SK-N-SH treated with all-trans-retinoic acid at 6 μM for 48 hours (cell line): ENCODE measurements around the gene DAGLA.

Source experiments
- ATAC-seq: fragments of 200-7000 bp; cut with Tn5 transposase; 3 replicates; pipeline ENCODE4 v1.9.1; 2020; ENCODE audit warnings: mild to moderate bottlenecking, moderate library complexity
- ARNTL ChIP-seq: fragments of 450-650 bp; formaldehyde crosslinking; IDR thresholded peaks from 2 replicates; pipeline ENCODE4 v1.5.0; 2020; ENCODE audit warnings: low read depth, mild to moderate bottlenecking, moderate library complexity, borderline replicate concordance
- CSDC2 ChIP-seq: fragments of 250-450 bp; sonication (Bioruptor Pico); IDR thresholded peaks from 2 replicates; pipeline ENCODE4 v1.5.0; 2020; ENCODE audit warnings: mild to moderate bottlenecking, moderate library complexity
- ESRRG ChIP-seq: fragments of 250-450 bp; sonication (Bioruptor Pico); IDR thresholded peaks from 2 replicates; pipeline ENCODE4 v1.6.1; 2021; ENCODE audit warnings: mild to moderate bottlenecking
- GLIS3 ChIP-seq: fragments of 250-450 bp; sonication (Bioruptor Pico); IDR thresholded peaks from 2 replicates; pipeline ENCODE4 v1.5.0; 2020; ENCODE audit warnings: mild to moderate bottlenecking, moderate library complexity
- ISL1 ChIP-seq: fragments of 250-450 bp; sonication (Bioruptor Pico); IDR thresholded peaks from 2 replicates; pipeline ENCODE4 v2.1.2; 2022; ENCODE audit warnings: mild to moderate bottlenecking, moderate library complexity
- OSR1 ChIP-seq: fragments of 250-450 bp; sonication (Bioruptor Pico); IDR thresholded peaks from 2 replicates; pipeline ENCODE4 v1.8.0; 2022; ENCODE audit warnings: moderate library complexity, mild to moderate bottlenecking, inconsistent platforms
- PATZ1 ChIP-seq: fragments of 250-450 bp; sonication (Bioruptor Pico); IDR thresholded peaks from 2 replicates; pipeline ENCODE4 v1.8.0; 2020; ENCODE audit warnings: mild to moderate bottlenecking, moderate library complexity, borderline replicate concordance
- PPARA ChIP-seq: fragments of 250-450 bp; sonication (Bioruptor Pico); IDR thresholded peaks from 2 replicates; pipeline ENCODE4 v1.5.0; 2020; ENCODE audit warnings: mild to moderate bottlenecking, borderline replicate concordance
- RARB ChIP-seq: fragments of 250-450 bp; sonication (Bioruptor Pico); IDR thresholded peaks from 2 replicates; pipeline ENCODE4 v1.8.0; 2021; ENCODE audit warnings: mild to moderate bottlenecking, moderate library complexity
- SNAI2 ChIP-seq: fragments of 250-450 bp; sonication (Bioruptor Pico); IDR thresholded peaks from 2 replicates; pipeline ENCODE4 v1.5.0; 2020; ENCODE audit warnings: mild to moderate bottlenecking, moderate library complexity
- TCF4 ChIP-seq: fragments of 250-450 bp; sonication (Bioruptor Pico); IDR thresholded peaks from 2 replicates; pipeline ENCODE4 v1.8.0; 2021; ENCODE audit warnings: mild to moderate bottlenecking, moderate library complexity, borderline replicate concordance
- TOX ChIP-seq: fragments of 250-450 bp; sonication (Bioruptor Pico); IDR thresholded peaks from 2 replicates; pipeline ENCODE4 v1.8.0; 2021; ENCODE audit warnings: mild to moderate bottlenecking, moderate library complexity, borderline replicate concordance
- ZC3H10 ChIP-seq: fragments of 250-450 bp; sonication (Bioruptor Pico); IDR thresholded peaks from 2 replicates; pipeline ENCODE4 v1.5.1; 2021; ENCODE audit warnings: mild to moderate bottlenecking, moderate library complexity
- ZFP30 ChIP-seq: fragments of 450-650 bp; formaldehyde crosslinking; IDR thresholded peaks from 2 replicates; pipeline ENCODE4 v1.5.0; 2022; ENCODE audit warnings: mild to moderate bottlenecking, moderate library complexity
- ZNF565 ChIP-seq: fragments of 450-650 bp; formaldehyde crosslinking; conservative IDR thresholded peaks from 2 replicates; pipeline ENCODE4 v1.5.0; 2020; ENCODE audit warnings: low read depth, mild to moderate bottlenecking, moderate library complexity
- ZNF70 ChIP-seq: fragments of 450-650 bp; formaldehyde crosslinking; IDR thresholded peaks from 2 replicates; pipeline ENCODE4 v1.5.0; 2020; ENCODE audit warnings: mild to moderate bottlenecking, moderate library complexity
- ZNF8 ChIP-seq: fragments of 450-650 bp; formaldehyde crosslinking; IDR thresholded peaks from 2 replicates; pipeline ENCODE4 v1.5.0; 2020; ENCODE audit warnings: mild to moderate bottlenecking, moderate library complexity
- TF ChIP-seq, protein P1 (sequence below): fragments of 250-450 bp; sonication (Bioruptor Pico); IDR thresholded peaks from 2 replicates; pipeline ENCODE4 v1.8.0; 2021; ENCODE audit warnings: low read depth, mild to moderate bottlenecking, moderate library complexity, borderline replicate concordance
- TF ChIP-seq, protein P2 (sequence below): fragments of 250-450 bp; sonication (Bioruptor Pico); IDR thresholded peaks from 2 replicates; pipeline ENCODE4 v1.5.0; 2020; ENCODE audit warnings: mild to moderate bottlenecking, moderate library complexity
- TF ChIP-seq, protein P3 (sequence below): fragments of 250-450 bp; sonication (Bioruptor Pico); IDR thresholded peaks from 2 replicates; pipeline ENCODE4 v1.5.1; 2020; ENCODE audit warnings: low read depth, mild to moderate bottlenecking, moderate library complexity

The DAGLA gene

GRCh38 chr11:61781585-61781984 is 101.4 kb downstream of the DAGLA start:
- no peak for ATAC-seq
- TF ChIP-seq RARB (CRISPR knock-in tag) (no peak), ZC3H10 (CRISPR knock-in tag) (no peak), ISL1 (CRISPR knock-in tag) (no peak), OSR1 (no peak), GLIS3 (CRISPR knock-in tag) (no peak), SNAI2 (CRISPR knock-in tag) (no peak), CSDC2 (CRISPR knock-in tag) (no peak), ZNF70 (CRISPR knock-in tag) (no peak), PPARA (CRISPR knock-in tag) (no peak), ARNTL (CRISPR knock-in tag) (no peak), ZNF565 (no peak), ZFP30 (CRISPR knock-in tag) (no peak), ESRRG (CRISPR knock-in tag) (no peak), TOX (CRISPR knock-in tag) (no peak)
- TF ChIP-seq, protein P1, sequence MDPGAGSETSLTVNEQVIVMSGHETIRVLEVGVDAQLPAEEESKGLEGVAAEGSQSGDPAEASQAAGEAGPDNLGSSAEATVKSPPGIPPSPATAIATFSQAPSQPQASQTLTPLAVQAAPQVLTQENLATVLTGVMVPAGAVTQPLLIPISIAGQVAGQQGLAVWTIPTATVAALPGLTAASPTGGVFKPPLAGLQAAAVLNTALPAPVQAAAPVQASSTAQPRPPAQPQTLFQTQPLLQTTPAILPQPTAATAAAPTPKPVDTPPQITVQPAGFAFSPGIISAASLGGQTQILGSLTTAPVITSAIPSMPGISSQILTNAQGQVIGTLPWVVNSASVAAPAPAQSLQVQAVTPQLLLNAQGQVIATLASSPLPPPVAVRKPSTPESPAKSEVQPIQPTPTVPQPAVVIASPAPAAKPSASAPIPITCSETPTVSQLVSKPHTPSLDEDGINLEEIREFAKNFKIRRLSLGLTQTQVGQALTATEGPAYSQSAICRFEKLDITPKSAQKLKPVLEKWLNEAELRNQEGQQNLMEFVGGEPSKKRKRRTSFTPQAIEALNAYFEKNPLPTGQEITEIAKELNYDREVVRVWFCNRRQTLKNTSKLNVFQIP (CRISPR knock-in tag): no peak
- TF ChIP-seq, protein P2, sequence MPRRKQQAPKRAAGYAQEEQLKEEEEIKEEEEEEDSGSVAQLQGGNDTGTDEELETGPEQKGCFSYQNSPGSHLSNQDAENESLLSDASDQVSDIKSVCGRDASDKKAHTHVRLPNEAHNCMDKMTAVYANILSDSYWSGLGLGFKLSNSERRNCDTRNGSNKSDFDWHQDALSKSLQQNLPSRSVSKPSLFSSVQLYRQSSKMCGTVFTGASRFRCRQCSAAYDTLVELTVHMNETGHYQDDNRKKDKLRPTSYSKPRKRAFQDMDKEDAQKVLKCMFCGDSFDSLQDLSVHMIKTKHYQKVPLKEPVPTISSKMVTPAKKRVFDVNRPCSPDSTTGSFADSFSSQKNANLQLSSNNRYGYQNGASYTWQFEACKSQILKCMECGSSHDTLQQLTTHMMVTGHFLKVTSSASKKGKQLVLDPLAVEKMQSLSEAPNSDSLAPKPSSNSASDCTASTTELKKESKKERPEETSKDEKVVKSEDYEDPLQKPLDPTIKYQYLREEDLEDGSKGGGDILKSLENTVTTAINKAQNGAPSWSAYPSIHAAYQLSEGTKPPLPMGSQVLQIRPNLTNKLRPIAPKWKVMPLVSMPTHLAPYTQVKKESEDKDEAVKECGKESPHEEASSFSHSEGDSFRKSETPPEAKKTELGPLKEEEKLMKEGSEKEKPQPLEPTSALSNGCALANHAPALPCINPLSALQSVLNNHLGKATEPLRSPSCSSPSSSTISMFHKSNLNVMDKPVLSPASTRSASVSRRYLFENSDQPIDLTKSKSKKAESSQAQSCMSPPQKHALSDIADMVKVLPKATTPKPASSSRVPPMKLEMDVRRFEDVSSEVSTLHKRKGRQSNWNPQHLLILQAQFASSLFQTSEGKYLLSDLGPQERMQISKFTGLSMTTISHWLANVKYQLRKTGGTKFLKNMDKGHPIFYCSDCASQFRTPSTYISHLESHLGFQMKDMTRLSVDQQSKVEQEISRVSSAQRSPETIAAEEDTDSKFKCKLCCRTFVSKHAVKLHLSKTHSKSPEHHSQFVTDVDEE (CRISPR knock-in tag): no peak
- TF ChIP-seq, protein P3, sequence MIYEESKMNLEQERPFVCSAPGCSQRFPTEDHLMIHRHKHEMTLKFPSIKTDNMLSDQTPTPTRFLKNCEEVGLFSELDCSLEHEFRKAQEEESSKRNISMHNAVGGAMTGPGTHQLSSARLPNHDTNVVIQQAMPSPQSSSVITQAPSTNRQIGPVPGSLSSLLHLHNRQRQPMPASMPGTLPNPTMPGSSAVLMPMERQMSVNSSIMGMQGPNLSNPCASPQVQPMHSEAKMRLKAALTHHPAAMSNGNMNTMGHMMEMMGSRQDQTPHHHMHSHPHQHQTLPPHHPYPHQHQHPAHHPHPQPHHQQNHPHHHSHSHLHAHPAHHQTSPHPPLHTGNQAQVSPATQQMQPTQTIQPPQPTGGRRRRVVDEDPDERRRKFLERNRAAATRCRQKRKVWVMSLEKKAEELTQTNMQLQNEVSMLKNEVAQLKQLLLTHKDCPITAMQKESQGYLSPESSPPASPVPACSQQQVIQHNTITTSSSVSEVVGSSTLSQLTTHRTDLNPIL (CRISPR knock-in tag): no peak

DNA sequence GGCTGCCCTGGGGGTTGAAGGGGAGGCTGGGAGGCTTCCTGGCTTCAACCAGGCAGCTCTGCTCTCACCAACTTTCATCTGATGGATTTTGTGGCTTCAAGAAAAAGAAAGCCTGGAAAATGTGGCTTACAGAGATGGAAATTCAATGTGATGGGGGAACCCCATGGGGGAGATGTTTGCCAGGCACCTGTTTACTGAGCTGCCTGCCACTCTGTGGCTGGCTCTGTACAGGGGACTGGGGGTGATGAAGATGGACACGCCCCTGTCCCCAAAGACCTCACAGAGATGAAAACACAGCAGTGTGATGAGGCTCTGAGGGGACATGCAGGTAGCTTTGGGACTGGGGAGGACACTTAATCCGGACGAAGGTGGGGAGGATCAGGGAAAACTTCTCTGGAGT is 102.1 kb downstream of the DAGLA start:
- TF ChIP-seq TOX (CRISPR knock-in tag) (no peak), RARB (CRISPR knock-in tag) (no peak), ZNF8 (CRISPR knock-in tag) (no peak)
- TF ChIP-seq, protein P2 (CRISPR knock-in tag): no peak
- TF ChIP-seq, protein P3 (CRISPR knock-in tag): no peak
- no peak for ATAC-seq

DNA sequence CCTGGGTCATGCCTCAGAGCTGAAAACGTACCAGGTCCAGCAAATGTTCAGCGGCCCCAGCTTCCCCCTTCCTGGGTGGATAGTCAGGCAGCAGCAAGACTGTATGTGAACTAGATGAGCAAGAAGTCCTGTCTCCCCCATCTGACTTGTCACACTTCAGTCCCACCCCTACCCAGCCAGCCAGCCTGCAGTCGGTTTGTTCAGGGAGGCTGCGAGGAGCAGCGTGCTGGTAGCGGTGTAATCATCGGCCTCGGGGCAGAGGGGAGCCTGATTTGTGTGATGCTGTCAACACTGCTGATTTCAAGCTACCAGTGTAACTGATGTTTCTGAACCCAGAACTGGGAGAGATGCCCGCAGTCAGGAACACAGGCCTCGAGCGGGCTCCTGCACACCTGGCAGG is 102.7 kb downstream of the DAGLA start:
- no peak for TF ChIP-seq CSDC2 (CRISPR knock-in tag)
- TF ChIP-seq PATZ1 (CRISPR knock-in tag): no peak
- no peak for TF ChIP-seq ZC3H10 (CRISPR knock-in tag)
- TF ChIP-seq ESRRG (CRISPR knock-in tag): no peak
- no peak for TF ChIP-seq TCF4 (CRISPR knock-in tag)
- no peak for TF ChIP-seq TOX (CRISPR knock-in tag)
- TF ChIP-seq, protein P3 (CRISPR knock-in tag): no peak
- no peak for ATAC-seq
